GM19035 (cell line): ENCODE data around the gene MED25.

Source experiments
- ATAC-seq: cut with Tn5 transposase; IDR thresholded peaks from one replicate; pipeline ENCODE4 v1.9.1; 2021; ENCODE audit not compliant: unreplicated experiment

MED25 gene

GRCh38 chr19:49884109-49884508, 66.0 kb downstream of the MED25 start:
- ATAC-seq: no peak

- ATAC-seq: no peak
These were observed 66.7 kb downstream of the MED25 start for GRCh38 chr19:49884760-49885159.
